GM18909 (cell line): ENCODE measurements around the gene KCNAB1.
A peak's percentile ranks its signal among the peaks of the same experiment; 100 is the strongest.

Experiments
- ATAC-seq: cut with Tn5 transposase; IDR thresholded peaks from one replicate; pipeline ENCODE4 v1.9.1; 2021; ENCODE audit warnings: mild to moderate bottlenecking; ENCODE audit not compliant: unreplicated experiment, poor library complexity

Gene KCNAB1

DNA sequence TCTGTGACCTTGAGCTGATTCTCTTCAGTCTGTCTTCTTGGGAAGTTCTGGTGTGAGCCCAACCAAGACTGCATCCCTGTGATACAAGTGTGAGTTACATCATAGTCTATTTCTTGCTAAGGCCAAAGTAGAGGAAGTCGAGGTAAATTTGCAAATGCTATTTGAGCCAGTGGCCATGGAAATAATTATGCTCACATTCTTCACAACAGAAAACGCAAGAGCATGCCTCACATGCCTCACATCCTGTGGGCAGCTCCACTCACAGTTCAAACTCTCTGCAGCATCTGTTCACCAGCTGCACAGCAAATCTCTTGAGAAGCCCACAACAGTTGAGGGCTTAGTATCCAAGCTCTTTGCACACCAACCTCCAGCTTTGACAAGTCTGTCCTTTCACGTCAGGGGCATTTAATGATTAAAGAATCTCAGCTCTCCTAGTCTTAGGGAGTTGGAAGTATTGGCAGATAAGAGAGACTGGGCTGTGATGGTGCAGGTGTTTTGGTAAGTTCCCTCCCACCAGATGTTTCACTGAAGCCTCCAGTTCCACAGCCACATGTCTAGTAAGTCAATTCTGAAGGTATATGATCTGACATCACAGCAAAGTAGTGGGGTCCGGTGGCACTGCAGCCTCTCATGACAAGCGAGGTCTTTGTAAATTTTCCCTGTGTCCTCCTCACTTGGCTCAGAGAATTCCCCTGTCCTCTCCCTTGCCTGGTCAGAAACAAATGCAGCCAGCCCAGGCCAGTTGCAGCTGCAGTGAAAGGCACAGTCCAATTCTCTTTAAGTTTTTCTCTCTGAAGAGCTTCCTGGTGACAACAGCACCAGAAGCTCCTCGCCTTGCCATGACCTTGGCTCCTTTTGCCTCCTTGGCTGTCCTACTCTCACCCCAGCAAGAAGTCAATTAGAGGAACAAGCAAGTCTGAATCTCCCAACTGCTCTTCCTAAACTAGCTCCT lies 268.4 kb downstream of the KCNAB1 start:
- peak; percentile 59 for ATAC-seq

GRCh38 chr3:156389449-156389950 lies 269.1 kb downstream of the KCNAB1 start:
- ATAC-seq = no peak

DNA sequence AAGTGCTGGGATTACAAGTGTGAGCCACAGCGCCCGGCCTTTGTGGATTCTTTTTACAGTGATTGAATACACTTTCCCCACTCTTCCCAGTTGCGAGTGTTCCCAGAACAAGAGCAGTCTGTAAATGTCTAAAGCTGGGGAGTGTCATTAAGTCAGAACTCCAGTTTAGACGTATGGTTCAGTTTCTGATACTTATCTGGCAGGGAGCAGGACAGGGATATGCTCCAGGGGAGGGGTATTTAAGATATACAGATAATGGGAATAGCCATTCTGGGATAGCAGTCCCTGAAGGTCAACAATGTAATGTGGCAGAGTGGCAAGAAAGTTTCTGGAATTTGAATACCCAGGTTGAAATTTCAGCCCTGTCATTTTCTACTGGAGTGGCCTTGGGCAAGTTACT lies 270.5 kb downstream of the KCNAB1 start:
- ATAC-seq = no peak

GRCh38 chr3:156395961-156396710 lies 275.8 kb downstream of the KCNAB1 start:
- no peak for ATAC-seq

DNA sequence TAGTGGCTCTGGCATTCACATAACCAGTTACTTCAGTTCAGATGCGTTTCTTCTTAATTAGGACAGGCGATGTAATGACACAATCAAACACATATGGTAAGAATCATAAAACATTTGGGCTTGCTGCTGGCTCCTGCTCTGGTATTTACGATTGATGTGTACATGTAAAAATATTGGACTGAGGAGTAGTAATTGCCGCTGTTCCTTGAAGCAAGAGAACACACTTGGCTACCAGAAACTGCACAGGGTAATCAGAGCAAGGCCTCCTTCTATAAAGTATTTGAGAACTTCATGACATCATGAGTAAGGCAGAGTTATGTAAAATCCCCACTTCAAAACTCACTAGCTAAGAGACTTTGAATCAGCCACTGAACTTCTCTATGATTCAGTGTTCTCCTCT lies 276.5 kb downstream of the KCNAB1 start:
- ATAC-seq = no peak

DNA sequence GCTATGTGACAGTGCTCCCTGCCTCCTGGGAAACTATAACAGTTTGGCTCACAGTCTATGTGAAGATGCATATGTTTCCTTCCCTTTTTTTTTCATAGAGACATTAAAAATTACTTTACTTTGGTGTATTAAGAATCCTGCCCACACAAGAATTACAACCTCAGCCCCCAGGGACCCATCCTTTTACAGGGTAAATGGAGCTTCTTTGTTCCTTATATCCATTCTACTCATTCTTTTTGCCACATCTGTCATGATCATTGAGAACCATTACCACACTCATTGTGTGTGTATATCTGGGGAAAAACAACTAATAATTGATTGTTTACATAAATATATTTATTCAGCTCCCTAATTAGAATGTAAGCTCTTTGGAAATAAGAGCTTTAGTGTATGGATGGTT lies 277.2 kb downstream of the KCNAB1 start:
- ATAC-seq = no peak

DNA sequence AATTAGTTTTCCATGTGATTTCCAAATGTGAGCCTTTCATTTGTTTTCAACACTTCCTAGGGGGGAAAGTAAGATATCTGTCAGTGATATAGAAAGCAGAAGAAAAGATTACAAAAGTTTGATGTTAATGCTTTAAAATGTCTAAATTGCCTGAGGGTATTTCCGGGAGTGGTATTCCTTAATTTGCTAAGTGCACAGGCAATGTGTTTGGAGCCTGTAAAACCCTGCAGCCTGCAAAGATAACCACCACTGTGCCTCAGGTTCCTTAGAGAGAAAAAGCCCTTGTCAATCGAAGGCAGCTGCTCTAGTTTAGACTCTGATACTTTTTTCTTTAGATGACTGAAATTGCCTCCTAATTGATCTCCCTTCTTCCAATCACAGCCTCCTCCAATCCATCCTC lies 279.7 kb downstream of the KCNAB1 start:
- ATAC-seq = no peak

GRCh38 chr3:156400735-156401134 lies 280.4 kb downstream of the KCNAB1 start:
- no peak for ATAC-seq

- ATAC-seq = no peak
Measured at GRCh38 chr3:156404217-156404616, 283.8 kb downstream of the KCNAB1 start.

DNA sequence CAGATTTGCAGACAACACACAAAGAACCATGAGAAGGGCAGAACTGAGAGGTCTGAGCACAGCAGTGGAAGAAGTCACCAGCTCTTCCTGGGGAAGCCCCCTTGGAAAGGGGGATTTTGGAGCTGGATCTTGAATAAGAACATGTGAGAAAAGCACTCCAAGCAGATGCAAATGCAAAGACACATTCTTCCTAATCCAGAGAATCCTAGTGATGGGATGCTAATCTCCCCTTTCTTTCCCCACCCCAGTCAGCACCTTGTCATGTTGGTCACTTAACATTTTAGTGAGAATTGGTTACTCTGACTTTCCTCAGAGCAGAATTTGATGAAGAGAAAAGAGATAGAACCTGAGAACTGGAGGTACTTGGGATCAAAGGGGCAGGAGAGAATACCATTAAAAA lies 286.0 kb downstream of the KCNAB1 start:
- no peak for ATAC-seq

- no peak for ATAC-seq
Measured at GRCh38 chr3:156407617-156408225, 287.3 kb downstream of the KCNAB1 start.

- no peak for ATAC-seq
Measured at GRCh38 chr3:156409694-156410093, 289.3 kb downstream of the KCNAB1 start.

DNA sequence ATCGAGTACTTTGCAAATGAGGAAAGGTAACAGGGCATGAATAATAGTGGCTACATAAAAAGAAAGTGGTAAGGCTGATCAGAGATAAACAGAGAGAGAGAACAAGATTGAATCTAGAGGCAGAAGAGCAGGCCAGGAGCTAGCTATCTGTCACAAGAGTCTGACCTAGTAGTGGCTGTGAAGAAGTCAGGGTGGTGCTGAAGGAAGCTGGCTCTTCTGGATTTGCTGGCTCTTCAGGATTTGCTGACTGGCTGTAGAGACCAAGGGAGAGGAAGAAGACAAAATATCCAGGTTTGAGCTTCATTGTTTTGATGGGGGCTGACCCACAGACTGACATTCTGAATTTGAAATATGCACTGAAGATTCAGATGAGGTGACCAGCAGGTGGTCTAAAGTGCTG lies 292.2 kb downstream of the KCNAB1 start:
- ATAC-seq = no peak

DNA sequence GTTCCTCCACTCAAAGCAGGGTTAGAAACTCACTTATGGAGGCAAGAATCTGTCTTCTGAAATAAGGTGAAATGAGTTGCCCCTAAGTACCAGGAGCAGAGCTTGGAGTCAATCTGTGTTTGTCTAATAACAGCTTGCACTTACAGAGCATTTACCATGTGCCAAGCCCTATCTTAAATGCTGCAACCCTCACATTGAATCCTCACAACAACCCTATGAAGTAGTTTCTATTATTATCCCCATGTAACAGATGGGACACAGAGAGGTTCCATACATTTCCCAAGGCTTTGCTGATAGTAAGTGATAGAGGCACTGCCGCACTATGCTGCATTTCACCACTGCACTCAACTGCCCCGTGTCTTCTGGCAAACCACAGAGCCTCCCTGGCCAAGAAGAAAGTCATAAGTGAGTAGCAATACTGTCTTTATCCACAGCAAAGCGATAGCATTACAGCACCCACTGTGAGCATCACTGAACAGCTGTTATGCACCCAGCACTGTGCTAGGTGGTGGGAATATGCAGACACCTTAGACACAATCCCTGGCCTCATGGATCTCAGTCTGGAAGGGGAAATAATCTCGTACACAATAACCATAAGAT lies 293.0 kb downstream of the KCNAB1 start:
- no peak for ATAC-seq

DNA sequence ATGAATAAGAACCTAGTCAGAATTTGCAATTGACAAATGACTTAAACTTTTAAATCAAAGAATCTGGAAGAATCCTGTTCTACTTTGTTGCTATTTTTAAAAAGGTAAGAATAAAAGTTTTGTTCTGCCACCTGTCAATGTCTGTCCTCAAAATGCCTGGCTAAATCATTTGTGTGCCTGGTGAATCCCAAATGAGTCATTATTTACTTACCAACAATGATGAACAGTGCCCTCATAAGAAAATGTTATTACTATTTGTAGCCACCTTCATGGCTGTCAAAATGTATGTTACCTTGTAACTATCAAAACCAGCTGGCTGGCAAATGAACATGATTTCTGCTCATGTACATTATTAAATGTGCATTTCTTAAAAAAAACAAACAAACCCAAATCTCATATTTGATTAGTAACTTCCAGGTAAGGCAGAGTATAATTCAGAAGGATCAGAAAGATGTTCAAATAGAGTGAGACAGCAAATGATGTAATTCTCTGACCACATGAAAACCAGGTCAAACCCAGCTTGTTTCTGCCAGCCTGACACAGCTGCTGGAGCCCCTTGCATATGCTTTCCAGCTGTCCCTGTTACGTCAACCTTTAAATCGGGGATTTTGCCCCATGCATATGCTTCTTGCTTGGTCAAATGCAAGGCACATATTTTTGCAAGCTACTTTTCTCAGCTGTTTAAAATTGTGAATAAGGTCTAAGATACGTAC lies 296.6 kb downstream of the KCNAB1 start:
- no peak for ATAC-seq

DNA sequence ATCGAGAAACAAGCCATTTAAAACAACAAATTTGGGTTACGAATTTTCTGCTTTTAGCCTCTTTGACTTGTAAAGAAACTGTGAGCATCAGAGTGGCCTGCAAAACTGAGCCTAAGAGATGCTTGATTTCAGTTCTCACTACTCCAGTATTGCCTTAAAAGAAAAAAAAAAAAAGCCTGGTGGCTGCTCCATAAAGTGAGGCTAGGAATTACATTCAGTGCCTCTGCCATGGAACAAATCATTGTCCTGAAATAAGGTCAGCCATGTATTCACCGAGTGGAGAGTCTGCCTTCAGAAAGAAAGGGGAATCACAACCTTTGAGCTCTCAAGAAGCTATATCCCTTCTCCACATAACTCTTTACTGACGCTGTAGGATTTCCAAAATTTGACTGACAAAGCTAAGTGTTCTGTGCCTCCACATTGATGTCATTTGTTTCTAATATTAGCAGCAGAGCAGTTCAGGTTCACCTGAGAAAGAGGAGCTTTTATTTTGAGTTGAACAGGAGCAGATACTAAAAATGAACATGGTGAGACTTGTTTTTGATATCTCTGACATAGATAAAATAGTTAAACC lies 297.3 kb downstream of the KCNAB1 start:
- no peak for ATAC-seq

DNA sequence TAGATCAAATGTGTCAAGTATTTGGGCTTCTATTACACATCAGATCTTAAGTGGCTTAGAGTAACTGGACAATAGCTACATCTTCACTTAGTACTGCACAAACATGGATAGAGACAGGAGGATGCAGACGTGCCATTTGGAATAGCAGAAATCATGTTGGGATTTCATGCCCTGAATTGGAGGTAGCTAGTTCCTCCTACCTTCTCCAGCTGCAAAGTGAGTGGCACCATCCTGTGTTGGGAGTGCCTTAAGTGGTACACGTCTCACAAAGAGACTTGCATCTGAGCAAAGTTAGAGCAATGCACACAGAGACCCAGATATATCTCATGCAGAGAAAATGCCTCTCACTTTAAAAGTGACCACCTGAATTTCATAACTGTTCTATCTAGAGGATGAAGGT lies 298.1 kb downstream of the KCNAB1 start:
- no peak for ATAC-seq

GRCh38 chr3:156421534-156421933 lies 301.2 kb downstream of the KCNAB1 start:
- no peak for ATAC-seq

DNA sequence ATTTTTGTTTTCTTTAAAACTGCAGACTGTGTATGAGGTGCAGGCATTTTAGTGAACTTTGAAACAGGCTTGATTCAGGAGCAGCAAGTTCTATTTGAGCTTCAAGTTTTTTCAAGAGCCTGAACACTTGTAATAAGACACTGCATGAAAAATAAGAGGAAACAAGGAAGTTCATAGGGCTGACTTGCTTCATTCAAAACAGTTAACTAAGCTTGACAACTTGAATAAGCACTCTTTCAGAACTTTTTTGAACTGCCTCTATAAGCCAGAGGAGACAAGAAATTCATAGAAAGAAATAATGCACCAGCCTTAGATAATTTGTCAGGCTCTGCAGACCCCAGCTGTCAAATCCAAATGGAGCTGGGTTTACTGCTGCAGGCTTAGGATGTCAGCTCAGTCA lies 304.4 kb downstream of the KCNAB1 start:
- ATAC-seq = no peak

DNA sequence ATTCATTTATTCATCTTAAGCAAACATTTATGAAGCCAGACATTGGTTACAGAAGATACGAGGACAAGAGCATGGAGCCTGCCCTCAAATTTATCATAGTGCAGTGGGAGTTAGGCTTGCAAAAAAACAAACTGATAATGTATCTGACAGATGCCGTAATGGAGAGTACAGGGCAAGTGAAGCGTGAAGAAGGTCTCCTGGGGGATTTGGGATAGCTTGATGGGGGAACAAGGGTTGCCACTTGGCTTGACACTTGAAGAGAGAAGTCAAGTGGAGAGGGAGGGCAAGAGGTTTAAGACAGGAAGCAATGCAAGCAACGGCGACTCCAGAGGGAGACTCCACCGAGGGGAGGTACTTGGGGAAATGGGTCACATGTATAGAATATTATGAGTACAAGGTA lies 305.3 kb downstream of the KCNAB1 start:
- no peak for ATAC-seq
